ENCODE results near the gene EYS.

Gene EYS

GRCh38 chr6:63672582-63673129 lies 2034.4 kb downstream of the EYS start:
- no peak for DNase-seq (ENCODE audit: low read depth in 2 of 2)

- DNase-seq (ENCODE audit: low read depth in 2 of 2) = no peak
Observed at GRCh38 chr6:63671098-63671754, 2035.8 kb downstream of the EYS start.
